ENCODE results near the gene EXOSC10.
"Not testable (repeated sequence)": the region's sequence is repeated elsewhere in the genome, so short reads cannot be mapped to it uniquely, and the experiment has no call there.

EXOSC10 gene

DNA sequence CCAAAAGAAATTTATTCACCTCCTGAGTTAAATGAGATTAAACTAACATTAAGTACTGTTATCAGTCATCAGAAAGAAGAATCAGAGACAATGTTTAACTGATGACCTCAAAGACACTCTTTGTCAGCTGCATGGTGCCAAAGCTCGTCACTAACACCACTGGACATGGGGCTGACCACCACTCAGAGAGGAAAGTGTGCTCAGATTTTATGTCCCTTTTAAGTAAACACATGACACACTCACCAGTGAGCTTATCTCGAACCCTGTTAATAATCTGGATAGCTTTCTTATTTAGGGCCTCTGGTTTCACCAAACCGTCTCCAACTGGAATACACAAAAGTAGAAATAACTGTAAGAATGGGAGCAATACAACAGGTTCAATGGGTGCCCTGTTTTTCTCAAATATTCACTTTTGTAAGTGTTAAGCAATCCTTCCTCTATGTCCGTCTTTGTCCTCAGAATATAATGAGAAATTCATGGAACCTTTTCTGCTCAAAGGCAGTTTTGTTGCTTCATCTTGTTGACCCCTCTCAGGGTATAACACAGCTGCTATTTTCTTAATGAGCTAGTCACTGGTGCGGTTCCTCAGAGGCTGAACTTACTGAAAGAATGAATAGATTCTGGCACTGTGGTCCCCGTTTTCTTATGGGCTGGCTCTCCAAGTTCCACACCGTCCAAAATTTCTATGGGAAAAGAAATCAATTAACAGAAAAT lies 9.5 kb upstream of the EXOSC10 start:
- DNase-seq (ENCODE audit: low read depth in 2 of 2) = no peak

DNA sequence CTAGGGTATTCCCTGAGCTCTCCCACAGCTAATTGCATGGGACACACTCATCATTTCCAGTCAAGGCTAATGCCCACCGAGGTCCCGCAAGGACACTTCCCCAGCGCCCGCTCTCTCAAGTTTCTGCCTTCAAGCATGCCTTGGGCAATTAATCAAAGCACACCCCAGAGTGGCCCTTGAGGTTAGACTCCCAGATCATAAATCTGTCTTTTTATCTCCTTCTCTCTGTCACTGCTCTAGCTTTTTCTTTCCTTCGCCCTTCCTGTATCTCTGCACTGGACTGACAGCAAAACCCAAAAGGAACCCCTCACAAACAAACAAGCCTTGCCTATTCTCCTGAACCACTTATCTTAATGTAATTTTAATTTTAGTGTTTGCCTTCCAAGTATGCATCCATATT lies 7.9 kb upstream of the EXOSC10 start:
- DNase-seq (ENCODE audit: low read depth in 2 of 2) = no peak

DNA sequence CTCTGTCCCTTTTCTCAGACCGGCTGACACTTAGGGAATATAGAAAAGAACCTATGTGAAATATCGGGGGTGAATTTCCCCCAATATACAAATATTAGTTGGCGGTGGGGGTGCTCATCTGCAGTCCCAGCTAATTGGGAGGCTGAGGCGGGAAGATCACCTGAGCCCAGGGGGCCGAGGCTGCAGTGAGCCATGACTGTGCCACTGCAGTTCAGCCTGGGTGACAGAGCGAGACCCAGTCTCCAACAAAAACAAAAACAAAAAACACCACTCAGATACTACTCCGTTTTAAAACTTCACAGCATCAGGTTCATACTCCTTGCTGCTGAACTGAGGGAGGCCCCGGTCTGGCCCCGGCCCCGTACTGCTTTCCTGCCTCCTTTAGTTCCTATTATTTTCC lies 5.9 kb upstream of the EXOSC10 start:
- no peak for DNase-seq (ENCODE audit: low read depth in 2 of 2)

DNA sequence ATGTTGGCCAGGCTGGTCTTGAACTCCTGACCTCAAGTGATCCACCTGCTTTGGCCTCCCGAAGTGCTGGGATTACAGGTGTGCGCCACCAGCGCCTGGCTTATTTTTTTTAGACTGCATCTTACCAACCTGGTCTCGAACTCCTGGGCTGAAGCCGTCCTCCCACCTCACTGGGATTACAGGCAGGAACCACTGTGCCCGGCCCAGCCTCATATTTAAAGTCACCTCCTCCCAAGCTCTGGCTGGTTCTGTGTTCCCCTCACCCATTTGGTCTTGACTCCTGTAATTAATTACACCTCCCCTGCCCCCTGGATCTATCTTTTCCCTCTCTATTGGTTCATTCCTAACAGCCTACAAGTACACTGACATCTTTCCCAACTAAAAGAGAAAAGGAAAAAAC lies 1.7 kb upstream of the EXOSC10 start:
- DNase-seq (ENCODE audit: low read depth in 2 of 2) = no peak

DNA sequence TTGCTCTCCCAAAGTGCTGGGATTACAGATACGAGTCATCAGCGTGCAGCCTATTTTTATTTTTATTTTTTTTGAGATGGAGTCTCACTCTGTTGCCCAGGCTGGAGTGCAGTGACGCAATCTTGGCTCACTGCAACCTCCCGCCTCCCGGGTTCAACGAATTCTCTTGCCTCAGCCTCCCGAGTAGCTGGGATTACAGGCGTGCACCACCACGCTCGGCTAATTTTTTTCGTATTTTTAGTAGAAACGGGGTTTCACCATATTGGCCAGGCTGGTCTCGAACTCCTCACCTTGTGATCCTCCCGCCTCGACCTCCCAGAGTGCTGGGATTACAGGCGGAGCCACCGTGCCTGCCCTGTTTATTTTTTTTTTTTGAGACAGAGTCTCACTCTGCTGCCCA lies 1.1 kb upstream of the EXOSC10 start:
- DNase-seq (ENCODE audit: low read depth in 2 of 2) = not testable (repeated sequence)

DNA sequence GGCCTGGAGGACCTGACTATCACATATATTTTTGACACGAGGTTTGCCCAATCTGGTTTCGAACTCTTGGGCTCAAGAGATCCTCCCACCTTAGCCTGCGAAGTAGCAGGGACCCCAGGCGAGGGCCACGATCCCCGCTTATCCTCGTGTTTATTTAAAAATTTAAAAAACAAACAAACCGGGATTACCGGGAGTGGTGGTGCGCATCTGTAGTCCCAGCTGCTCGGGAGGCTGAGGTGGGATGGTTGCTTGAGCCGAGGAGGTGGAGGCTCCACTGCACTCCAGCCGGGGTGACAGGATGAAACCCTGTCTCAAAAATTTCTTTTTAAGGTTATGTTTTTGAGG lies 452 bp upstream of the EXOSC10 start:
- DNase-seq (ENCODE audit: low read depth in 2 of 2) = no peak

DNA sequence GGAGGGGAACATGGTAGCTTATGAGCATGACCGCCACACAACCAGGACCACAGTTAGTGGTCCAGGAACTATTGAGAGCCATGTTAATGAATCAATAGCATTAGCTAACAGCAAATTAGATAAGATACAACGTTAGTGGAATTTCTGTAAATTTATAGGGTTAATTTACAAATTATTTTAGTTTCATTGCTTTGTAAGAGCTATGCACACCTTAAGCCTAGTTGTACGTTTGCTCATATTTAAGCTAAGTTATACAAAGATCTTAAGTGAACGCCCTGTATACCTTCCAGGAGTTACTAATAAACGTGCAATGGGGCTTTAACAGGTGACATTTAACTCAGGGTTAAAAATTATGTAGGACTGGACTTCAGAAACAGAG lies 749 bp downstream of the EXOSC10 start:
- DNase-seq (ENCODE audit: low read depth in 2 of 2) = no peak

DNA sequence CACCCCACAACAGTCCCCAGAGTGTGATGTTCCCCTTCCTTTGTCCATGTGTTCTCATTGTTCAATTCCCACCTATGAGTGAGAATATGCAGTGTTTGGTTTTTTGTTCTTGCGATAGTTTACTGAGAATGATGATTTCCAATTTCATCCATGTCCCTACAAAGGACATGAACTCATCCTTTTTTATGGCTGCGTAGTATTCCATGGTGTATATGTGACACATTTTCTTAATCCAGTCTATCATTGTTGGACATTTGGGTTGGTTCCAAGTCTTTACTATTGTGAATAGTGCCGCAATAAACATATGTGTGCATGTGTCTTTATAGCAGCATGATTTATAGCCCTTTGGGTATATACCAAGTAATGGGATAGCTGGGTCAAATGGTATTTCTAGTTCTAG lies 15.9 kb downstream of the EXOSC10 start:
- DNase-seq (ENCODE audit: low read depth in 2 of 2) = not testable (repeated sequence)

DNA sequence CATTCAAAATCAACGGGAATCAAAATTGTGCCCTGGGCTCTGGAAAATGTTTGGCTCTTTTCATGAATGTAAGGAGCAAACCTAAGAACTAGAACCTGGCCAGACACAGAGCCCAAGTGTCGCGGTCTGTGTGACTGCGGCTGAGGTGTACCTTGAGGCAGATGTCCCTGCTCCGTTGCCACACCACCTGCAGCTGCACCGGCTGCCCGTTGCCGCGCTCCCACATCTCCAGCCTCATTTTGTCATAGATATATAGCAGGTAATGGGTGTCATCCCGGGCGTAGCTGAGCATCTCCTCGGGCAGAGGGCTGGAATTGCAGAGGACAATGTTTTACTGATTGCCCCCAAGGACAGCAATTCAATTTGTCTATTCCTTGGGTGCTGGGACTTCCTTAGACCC lies 18.7 kb downstream of the EXOSC10 start:
- no peak for DNase-seq (ENCODE audit: low read depth in 2 of 2)

DNA sequence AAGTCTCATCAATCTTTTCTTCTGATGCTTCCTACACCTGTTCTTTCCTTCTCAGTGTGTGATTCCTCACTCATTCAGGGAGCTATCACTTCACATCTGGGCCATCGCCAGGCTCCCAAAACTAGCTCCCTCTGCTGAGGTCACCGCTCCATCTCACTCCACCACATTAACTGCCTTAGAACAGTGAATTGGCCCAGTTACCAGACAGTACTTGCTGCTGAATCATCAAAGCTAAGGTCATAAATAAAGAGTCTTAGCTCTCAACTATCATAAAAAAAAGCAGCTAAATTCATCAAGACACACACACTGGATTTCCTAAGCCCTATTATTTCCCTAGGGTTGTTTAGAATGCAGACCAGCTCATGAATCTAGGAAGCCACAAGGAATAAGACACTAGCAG lies 21.0 kb downstream of the EXOSC10 start:
- no peak for DNase-seq (ENCODE audit: low read depth in 2 of 2)

DNA sequence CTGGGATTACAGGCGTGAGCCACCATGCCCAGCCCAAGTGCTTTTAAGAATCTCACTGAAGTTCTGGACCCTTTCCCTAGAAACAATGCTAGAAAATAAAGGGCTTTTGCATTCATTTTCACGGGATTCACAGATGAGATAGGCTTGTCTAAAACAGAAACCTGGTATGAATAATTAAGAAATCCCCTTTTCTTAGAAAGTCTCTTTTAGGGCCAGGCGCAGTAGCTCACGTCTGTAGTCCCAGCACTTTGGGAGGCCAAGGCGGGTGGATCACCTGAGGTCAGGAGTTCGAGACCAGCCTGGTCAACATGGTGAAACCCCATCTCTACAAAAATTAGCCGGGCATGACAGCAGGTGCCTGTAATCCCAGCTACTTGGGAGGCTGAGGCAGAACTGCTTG lies 26.3 kb downstream of the EXOSC10 start:
- DNase-seq (ENCODE audit: low read depth in 2 of 2) = not testable (repeated sequence)

DNA sequence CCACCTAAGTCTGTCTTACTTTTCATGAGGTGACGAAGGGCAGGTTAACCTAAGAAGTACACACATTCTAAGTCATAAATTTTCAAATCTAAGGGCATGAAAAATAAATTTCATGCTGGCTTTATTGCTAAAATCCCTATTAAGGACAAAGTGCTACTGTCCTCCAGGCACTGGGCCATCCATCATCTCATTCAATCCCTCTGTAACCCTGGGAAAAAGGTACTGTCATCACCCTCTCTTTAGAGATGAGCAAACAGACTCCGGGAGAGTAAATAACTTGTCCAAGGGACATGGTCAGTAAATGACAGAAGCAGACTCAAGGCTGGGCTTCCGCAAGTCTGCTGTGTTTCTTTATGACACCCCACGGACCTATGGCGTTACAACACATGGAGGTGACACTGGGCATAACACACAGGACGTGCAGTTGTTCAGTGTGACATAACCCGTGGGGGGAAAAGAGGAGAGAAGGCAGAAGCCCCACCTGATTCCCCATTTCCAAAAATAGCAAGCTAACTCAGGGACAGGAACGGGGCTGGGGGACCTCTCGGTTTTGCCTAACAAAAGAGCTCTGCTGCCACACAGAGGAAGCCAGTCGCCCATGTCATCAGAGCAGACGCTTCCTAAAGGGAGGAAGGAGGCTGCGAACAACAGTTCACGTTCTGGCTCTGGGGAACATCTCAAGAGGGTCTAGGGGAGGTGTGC lies 27.3 kb downstream of the EXOSC10 start:
- DNase-seq (ENCODE audit: low read depth in 2 of 2) = no peak

DNA sequence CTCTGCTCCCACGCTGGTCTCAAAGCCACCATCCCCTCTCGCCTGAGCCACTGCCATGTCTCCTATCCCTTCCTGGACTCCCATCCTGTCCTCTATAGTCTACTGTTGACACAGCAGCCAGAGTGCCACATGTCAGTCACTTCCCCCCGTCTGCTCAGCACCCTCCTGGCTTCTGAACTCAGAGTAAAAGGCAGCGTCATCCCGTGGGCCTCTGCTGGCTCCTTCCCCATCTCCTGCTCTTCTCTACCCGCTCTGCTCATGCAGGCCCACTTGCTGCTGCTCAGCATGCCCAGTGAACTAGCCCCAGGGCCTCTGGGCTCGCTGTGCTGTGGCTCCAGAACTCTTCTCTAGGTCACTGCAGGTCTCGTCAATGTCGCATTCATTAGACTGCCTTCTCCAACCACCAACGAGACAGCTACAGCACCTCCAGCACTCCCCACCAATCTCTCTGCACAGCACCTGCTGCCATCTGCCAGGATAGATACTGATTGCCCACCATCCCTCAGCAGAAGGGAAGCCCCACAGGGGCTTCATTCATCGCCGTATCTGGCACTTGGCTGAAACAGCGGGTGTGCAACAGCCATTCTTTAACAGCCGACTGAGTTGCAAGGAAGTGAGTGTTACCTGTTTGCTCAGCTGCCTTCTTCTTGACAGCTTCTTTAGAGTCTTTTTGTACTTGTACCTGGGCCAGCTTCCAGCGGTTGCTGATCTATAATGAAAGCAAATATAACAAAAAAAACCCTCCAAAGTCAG lies 28.0 kb downstream of the EXOSC10 start:
- DNase-seq (ENCODE audit: low read depth in 2 of 2) = no peak

DNA sequence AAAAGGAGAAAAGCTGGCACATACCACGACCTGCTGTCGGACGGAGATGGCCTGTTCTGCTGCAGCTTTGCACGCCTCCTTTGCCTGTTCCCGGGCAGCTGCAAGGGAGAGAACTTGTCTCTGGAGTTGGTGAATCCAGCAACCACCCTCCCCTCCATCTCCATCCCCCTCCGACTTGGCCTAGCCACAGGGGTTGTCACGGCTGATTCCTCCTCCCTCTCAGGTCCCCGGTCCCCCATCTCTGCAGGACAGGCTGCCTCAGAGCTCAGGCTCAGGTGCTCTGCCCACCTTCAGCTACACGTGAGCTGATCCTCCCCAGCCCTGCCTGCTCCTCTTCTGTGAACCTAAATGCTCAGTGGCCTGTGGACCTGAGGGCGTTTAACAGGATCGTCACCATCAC lies 28.8 kb downstream of the EXOSC10 start:
- DNase-seq (ENCODE audit: low read depth in 2 of 2) = no peak

DNA sequence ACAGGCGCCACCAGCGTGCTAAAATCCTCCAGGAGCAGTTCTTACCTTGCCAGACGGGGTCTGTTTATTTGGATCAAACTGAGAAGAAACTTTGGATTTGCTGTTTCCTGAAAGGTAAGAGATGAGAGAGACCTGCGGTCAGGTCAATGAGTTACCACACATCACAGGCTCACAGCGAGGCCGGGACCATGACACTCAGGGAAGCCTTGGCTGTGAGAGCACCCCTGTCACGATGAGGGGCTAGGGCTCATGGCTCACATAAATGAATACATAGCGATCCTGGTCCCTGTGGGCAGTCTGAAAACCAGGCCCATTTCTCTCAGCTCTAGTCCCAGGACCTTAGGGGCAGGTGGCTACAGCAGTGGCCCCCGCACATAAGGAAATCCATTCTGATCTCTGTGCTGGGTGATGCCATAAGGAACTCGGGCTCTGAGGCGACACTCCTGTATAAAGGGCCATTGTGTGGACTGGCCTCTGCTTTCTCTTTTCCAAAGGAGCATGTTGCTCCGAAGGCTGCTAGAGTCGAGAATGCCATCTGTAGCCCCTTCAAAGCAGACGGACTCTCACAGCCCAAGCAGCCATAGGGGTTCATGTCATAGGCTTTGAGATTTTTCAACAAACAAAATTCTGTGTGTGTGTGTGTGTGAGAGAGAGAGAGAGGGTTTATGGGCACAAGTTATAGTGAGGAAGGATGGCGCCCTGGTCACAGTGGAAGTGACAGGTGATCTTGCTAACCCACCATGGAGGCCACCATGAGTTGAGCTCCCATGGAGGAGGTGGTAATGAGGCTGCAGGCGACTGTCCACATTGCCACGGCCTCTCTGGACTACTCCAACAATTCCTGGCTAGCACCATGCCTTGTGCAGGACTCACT lies 30.8 kb downstream of the EXOSC10 start:
- DNase-seq (ENCODE audit: low read depth in 2 of 2) = no peak

DNA sequence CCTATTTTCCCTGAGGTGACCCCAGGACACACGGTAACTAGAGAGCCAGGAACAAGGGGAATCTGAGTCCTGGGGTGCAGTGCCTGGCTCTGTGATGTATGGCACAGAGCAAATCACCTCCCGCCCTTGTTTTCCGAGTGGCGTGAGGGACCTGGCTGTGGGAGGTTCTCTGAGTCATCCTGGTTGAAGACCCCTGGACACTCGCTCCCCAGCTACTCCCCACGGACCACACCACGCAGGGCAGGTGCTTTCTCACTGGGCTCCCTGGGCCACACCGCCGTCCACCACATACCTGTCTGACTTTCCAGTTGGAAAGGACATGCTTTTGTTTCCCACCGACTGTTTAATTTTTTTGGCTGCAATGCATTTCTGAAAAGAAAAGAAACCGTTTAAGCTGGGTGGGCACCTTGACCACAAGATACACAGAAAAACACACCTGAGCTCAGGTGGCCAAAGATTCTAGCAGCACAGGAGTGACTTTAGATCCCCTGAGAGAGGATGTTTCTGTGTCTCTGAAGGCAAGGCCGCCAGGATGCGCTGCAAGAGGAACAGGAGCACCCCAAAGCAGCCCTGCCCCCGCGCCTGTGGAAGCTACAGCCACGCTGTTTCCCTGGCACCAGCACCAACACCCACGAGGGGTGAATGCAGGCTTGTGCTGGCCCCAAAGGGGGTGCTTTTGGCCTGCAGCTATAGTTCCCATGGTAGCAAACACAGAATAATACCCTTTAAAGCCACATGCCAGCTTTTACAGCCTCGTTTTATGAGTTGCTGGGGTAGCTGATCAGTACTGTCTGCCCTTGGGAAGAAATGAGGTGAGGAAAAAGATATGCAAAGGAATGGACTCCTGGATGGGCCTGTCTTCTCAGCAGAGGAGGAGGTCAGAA lies 31.7 kb downstream of the EXOSC10 start:
- DNase-seq (ENCODE audit: low read depth in 2 of 2) = no peak

DNA sequence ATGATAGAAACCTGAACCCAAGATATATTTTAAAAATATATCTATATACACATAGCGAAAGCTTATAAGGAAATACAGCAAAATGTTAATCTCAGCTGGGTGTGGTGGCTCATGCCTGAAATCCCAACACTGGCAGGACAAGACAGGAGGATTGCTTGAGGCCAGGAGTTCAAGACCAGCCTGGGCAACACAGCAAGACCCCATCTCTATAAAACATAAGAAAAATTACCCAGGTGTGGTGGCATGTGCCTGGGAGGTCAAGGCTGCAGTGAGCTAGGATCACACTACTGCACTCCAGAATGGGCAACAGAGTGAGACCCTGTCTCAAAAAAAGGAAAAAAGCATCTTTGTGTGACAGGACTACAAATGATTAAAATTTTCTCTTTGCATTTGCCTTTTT lies 33.9 kb downstream of the EXOSC10 start:
- no peak for DNase-seq (ENCODE audit: low read depth in 2 of 2)

DNA sequence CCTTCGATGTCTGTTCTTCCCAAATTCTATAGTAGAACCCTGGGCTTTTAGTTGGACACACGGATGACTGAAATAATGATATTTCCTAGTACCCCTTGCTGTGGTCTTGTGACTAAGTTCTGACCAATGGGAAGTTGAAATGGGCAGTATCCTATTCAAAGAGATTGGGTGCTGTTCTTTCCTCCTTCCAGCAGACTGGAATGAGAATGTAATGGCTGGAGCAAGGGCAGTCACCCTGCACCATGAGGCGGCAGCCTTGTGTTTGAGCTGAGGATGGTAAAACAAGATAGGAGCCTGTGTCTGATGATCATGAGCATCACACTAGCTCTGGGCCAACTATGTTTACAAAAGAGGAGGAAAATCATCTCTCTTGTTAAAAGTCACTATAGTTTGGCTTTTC lies 34.7 kb downstream of the EXOSC10 start:
- DNase-seq (ENCODE audit: low read depth in 2 of 2) = no peak

DNA sequence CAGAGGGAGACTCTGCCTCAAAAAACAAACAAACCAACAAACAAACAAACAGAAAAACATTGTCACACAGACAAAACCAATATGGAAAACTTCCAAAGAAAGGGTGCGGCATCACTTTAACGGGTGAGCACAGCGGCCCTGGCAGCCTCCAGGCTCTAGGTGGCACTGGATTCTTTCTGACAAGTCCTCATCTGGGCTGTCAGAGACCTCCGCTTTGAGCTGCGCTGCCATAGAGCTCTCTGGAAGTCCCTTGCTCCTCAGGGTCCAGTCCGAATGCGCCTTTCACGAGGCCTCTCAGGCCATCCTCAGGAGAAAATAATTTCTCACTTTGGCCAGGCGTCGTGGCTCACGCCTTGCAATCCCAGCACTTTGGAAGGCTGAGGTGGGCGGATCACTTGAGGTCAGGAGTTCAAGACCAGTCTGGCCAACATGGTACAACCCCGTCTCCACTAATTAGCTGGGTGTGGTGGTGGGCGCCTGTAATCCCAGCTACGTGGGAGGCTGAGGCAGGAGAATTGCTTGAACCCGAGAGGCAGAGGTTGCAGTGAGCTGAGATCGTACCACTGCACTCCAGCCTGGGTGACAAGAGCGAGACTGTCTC lies 35.6 kb downstream of the EXOSC10 start:
- DNase-seq (ENCODE audit: low read depth in 2 of 2) = not testable (repeated sequence)

DNA sequence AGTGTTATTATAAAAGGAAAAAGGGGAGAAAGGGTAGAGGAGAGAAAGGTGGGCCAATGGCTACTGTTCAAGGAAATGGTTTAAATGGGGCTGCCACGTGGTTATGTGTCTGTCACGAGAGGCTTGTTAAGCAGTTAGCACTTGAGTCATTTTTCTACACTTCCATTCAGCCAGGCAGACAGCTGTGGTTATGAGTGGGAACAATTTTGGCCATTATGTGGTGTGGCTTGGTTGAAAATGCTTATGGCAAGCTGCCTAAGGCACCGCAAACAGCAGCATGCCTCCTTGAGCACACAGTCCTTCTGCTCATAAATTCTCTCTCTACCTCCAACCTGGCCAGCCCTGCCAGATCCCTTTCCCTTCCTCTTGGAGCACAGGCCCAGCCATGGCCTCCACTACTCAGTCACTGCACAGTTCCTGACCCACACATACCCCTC lies 36.7 kb downstream of the EXOSC10 start:
- no peak for DNase-seq (ENCODE audit: low read depth in 2 of 2)

All from activated CD4-positive, alpha-beta T cell treated with anti-CD3 and anti-CD28 coated beads for 24 hours (primary cell).